Measurements from ENCODE around the gene LIMK1.

DNA sequence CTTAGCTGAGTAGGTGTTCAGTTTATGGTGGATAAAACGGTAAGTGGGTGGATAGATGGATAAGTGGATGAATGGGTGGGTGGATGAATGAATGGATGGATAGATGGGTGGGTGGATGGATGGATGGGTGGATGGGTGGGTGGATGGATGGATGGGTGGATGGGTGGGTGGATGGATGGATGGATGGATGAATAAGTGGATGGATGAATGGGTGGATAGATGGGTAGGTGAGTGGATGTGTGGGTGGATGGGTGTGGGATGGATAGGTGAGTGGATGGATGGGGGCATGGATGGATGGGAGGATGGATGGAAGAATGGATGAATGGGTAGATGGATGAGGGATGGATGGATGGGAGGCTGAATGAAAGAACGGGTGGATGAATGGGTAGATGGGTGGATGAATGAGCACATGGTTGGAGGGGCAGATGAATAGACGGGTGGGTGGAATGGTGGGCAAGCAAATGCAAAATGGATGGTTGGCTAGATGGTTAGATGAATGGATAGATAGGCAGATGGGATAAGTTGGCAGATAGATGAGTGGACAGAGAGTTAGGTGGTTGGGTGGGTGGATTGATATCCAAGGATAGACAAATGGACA lies 29.9 kb upstream of the LIMK1 start:
- TF ChIP-seq, protein P1, sequence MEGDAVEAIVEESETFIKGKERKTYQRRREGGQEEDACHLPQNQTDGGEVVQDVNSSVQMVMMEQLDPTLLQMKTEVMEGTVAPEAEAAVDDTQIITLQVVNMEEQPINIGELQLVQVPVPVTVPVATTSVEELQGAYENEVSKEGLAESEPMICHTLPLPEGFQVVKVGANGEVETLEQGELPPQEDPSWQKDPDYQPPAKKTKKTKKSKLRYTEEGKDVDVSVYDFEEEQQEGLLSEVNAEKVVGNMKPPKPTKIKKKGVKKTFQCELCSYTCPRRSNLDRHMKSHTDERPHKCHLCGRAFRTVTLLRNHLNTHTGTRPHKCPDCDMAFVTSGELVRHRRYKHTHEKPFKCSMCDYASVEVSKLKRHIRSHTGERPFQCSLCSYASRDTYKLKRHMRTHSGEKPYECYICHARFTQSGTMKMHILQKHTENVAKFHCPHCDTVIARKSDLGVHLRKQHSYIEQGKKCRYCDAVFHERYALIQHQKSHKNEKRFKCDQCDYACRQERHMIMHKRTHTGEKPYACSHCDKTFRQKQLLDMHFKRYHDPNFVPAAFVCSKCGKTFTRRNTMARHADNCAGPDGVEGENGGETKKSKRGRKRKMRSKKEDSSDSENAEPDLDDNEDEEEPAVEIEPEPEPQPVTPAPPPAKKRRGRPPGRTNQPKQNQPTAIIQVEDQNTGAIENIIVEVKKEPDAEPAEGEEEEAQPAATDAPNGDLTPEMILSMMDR (IDR thresholded peaks at IDR 0.05), result no peak
- TF ChIP-seq POLR2A (IDR thresholded peaks at IDR 0.05), result no peak

Measured in testis (tissue), 2 donors.